ENCODE measurements around the gene WDR12. TPM values are rescaled to one million over a fixed set of nuclear protein-coding genes. Genes with fewer than 3 reads are reported as not detected.
"Not testable (repeated sequence)": the region's sequence is repeated elsewhere in the genome, so short reads cannot be mapped to it uniquely, and the experiment has no call there.

The WDR12 gene
- polyA plus RNA-seq, 1 donor = 61.1 TPM

DNA sequence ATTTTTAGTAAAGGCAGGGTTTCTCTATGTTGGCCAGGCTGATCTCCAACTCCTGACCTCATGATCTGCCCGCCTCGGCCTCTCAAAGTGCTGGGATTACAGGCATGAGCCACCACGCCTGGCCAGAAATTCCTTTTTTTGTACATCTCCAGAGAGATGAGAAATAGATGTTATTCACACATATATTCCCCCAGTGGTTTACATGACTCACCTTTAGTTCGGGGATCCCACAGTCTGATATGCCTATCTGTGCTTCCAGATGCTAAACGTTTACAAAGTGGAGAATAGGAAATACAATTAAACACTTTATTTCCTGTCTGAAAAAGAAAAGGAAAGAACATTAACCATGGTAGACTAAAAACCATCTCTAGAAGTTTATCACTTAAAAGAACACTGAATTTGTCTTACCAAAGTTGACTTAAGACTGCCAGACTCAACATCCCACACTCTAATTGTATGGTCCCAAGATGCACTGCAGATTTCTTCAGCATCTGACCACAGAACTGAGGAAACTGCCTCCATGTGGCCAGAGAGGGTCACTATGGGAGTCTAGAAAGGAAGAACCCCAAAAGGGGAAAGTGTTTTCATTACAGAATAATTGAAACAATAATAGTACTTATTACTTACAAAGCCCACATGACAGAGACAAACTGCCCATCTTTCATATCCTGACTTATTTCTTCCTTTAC is 27.3 kb downstream of the WDR12 start:
- DNase-seq = no peak

DNA sequence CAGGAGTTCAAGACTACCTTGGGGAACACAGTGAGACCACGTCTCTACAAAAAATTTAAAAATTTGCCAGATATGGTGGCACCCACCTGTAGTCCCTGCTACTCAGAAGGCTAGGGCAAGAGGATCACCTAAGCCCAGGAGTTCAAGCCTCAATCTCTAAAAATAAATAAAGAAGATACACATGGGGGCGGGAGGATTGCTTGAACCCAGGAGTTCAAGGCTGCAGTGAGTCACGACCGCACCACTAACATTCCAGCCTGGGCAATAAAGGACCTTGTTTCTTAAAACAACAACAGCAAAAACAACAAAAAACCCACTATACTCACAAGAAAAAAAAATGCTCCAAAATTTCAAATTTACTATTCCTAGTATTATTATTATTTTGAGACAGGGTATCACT is 29.9 kb downstream of the WDR12 start:
- no peak for DNase-seq

DNA sequence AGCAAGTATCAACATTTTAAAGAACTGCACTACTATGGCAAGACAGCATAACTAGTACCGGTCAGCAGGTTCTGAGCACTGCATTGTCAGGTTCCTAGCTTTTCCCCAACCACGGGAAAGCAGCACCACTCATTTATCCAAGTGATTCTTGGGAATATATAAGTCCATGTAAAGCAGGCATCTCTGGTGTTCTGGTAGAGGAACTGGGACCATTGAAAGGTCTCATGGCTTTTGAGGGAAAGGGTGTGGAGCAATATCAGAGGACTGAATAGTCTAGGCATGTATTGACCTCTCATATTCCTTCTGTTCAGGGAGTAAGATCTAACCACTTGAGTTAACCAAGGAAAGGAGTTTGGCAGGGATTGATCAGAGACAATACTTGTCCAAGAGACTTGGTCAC is 33.8 kb downstream of the WDR12 start:
- DNase-seq = no peak

DNA sequence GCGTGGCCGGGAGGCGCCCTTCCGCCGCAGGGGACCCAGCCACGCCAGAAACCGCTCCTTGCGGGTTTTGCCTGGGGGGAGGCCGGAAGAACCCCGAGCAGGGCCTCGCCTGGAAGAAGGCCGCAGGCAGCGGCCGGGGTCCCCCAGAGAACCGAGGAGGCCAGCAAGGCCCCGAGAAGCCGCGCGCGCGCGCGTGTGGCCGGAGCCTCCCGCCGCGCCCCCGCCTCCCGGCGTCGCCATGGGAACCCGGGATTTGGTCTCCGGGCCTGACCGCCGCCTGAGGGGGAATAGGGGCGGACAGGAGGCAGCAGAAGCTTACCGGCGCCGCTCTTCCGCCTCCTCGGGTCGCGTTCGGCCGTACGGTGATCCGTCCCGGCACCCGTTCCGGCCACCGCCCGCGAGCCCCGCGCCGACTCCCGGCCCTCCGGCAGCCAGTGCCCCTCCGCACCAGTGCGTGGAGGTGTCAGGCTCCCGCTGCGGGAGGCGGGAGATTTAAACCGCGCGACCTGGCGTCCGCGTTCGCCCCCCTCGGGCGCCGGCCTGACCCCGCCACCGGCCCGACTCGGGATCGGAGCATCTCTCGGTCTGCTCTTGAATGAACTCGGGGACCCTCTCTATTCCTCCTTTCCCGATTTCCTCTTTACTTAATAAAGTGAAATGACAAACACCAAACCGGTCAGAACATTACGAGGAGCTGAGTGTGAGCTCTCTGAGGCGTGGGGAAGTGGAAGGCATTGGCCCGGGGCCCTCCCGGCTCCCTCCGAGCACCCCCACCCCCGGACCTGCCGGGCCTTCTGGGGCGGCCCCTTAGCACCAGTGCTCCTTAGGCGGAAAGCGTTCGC is 40.0 kb downstream of the WDR12 start, which contains the start of gene ICA1L:
ICA1L (minus strand) TSS at position 467 of the 842 bp plus-strand sequence. CDS start 42,757 bp downstream, outside the sequence.
- DNase-seq = peak; percentile 87

DNA sequence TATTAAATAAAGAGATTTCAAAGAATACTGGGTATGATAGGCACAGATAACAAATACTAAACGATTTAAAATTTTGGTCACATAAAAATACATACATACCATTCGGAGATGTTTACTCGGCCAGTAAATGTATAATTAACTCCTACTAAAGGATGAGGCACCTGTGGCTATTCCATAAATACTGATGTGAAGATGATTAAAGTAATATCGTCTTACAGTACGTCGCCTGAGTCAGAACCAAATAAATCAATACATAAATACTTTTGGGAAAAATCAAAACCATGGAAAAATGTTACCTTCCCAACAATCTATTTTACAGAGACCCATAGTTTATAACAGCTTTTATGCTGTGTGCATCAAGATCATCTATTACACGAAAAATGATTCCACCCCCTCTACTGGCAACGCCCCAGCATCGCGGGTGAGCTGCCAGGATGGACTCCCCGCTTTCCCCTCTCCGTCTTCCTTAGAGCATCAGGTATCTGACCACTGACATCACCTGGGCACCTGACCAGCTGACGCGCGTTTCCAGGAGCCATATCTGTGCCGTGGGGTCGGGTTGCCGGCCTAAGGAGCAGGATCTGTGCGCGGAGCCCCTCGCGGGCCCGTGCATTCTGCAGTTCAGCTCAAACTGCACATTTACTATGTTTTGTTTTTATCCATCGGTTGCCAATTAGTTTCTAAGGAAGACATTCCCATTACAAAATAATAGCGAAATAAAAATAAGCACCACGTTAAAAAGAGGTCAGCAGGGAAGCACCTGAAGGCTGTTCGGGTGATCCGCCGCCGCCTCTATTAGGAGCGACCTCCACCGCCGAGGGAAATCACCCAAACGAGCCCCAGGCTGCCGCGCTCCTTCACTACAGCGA is 40.8 kb downstream of the WDR12 start:
- DNase-seq = peak; percentile 74

DNA sequence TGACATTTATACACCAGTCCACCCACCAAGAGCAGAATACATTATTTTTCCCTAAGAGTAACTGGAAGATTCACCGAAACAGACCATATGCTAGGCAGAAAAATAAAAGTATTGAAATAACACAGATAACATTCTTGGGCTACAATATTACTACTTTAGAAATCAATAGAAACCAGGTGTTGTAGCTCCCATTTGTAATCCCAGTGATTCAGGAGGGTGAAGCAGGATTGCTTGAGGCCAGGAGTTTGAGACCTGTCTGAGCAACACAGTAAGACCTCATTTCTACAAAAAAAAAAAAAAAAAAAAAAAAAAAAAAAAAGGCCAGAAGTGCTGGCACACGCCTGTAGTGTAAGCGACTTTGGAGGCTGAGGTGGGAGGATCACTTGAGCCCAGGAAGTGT is 49.5 kb downstream of the WDR12 start:
- DNase-seq = no peak

DNA sequence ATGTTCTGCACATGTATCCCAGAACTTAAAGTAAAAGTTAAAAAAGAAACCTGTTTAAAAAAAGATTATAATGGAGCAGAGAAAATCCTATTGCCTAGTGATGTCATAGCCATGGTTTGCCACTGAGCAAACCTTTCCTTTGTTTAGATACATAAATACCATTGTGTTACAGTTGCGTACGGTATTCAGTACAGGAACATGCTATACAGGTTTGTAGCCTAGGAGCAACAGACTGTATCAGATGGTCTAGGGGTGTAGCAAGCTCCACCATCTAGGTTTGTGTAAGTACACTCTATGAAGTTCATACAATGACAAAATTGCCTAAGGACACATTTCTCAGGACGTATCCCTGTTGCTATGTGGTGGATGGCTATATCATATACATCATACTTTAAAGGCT is 52.9 kb downstream of the WDR12 start:
- no peak for DNase-seq

DNA sequence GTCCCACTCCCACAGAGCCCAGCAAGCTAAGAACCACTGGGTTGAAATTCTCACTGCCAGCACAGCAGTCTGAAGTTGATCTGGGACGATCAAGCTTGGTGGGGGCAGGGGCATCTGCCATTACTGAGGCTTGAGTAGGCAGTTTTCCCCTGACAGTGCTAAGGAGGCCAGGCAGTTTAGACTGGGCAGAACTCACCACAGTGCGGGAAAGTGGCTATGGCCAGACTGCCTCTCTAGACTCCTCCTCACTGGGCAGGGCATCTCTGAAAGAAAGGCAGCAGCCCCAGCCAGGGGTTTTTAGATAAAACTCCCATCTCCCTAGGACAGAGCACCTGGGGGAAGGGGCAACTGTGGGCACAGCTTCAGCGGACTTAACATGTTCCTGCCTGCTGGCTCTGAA is 62.1 kb downstream of the WDR12 start:
- not testable (repeated sequence) for DNase-seq

DNA sequence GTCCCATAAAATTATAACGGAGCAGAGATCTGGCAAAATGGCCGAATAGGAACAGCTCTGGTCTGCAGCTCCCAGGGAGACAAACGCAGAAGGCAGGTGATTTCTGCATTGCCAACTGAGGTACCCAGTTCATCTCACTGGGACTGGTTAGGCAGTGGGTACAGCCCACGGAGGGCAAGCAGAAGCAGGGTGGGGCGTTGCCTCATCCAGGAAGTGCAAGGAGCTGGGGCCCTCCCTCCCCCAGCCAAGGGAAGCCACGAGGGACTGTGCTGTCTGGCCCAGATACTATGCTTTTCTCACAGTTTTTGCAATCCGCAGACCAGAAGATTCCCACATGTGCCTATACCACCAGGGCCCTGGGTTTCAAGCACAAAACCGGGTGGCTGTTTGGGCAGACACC is 62.7 kb downstream of the WDR12 start:
- DNase-seq = no peak

DNA sequence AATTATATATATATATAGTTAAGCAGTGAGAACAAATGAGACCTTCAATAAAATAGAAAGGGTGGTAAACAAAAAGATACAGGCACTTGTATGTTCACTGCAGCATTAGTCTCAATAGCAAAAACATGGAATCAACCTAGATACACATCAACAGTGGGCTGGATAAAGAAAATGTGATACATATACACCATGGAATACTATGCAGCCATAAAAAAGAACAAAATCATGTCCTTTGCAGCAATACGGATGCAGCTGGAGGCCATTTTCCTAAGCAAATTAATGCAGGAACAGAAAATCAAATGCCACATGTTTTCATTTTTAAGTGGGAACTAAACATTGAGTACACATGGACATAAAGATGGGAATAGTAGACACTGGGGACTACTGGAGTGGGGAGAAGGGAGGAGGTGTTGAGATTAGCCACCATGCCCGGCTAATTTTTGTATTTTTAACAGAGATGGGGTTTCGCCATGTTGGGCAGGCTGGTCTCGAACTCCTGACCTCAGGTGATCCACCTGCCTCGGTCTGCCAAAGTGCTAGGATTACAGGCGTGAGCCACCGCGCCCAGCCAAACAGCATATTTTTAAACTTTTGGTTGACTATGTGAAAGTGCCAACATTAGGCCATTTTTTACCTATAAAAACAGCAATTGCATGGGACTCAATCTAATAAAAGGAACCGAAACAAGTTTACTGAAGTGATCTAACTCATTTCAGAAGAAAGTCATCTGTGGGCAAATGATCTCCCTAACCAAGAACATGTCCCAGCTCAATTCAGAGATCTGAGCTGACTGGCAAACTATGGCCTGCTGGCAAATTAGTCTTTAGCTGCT is 63.6 kb downstream of the WDR12 start:
- no peak for DNase-seq

DNA sequence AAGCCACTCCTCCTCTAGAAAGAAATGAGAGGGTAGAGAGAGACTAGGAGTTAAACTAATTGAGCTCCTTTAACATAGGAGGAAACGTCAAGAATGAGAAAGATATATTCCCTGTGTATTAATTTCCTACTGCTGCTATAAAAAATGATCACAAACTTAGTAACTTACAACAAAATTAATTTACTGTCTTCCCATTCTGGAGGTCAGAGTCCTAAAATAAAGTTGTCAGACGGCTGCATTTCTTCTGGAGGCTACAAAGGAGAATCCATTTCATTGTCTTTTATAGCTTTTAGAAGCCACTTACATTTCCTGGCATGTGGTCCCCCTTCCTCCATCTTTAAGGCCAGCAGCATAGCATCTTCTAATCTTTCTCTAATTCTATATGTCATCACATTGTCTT is 66.8 kb downstream of the WDR12 start:
- no peak for DNase-seq

DNA sequence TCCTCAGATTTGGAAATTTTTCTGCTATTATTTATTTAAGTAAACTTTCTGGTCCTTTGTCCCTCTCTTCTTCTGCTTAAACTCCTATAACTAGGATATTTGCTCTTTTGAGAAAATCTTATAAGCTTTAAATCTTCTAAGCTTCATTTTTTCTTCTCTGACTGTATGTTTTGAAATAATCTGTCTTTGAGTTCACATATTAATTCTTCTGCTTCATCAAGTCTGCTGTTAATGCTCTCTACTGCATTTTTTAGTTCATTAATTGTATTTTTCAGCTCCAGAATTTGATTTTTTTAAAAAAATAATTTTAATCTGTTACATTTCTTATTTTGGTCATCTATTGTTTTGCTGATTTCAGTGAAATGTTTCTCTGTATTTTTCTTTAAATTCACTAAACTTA is 68.8 kb downstream of the WDR12 start:
- DNase-seq = no peak

DNA sequence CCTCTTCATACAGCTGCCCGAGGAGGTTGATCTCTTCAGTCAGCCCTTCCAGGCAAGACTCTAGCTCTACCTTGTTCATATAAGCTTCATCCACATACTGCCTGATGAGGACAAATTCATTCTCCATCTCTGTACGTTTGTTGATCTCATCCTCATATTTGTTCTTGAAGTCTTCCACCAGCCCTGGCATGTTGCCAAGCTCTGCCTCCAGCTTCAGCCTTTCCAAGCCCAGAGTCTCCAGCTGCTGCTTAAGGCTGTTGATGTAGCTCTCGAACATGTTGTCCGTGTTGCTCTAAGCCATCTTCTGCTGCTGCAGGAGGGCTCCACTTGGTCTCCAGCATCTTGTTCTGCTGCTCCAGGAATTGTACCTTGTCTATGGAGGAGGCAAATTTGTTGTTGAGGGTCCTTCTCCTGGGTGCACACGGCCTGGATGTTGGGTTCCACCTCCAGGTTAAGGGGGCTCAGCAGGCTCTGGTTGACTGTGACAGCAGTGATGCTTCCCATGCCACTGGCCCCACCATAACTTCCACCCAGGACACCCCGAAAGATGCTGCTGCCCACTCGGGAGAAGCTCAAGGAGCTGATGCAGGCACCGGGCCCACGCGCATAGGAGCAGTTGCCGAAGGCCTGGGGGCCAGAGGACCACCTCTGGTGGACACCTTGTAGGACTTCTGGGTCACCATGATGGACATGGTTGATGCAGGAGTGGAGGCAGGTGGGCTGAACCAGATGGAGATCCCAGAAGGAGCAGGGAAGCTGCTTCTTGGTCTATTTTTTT is 70.2 kb downstream of the WDR12 start:
- no peak for DNase-seq

DNA sequence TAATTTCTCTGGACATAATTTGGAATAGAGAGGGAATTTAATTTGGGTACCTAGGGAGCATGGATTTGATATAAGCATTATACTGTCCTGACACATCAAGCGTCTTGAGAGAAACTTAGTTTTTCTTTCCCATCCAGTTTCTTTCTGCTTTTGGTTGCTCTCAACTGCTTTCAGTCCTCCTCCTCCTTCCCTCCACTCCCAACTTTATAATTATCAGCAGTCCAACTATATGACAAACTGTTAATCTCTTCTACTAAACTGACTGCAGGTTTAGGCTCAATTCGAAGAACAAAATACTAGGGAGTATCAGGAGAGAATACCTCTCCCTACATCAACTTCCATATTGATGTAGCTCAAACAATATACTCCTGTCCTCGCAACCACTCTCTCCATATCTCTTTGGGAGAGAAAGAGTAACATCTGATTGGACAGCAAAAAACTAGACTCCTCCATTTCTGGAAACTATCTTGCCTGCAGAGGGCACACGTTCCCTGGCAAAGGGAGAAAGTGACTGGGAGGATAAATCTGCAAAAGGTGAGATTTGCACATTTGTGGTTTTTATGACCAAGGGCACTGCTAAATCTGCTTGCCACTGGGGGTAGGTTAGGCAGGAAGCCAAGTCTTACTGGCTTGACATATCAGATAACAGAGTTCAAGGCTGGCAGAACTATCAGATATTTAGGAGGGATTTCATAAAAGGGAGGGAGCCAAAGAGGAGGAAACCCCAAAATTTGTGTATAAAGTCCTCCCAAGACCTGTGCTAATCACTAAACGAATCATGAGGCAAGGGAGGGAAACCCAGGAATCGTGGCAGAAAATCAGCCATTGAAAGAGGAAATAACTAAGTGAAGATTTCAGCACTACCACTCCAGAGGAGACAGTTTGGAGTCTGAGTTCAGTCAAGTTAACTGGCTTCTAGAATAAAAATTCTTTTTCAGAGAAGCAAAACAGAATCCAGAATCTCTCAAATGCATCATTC is 79.9 kb downstream of the WDR12 start:
- peak; percentile 29 for DNase-seq

DNA sequence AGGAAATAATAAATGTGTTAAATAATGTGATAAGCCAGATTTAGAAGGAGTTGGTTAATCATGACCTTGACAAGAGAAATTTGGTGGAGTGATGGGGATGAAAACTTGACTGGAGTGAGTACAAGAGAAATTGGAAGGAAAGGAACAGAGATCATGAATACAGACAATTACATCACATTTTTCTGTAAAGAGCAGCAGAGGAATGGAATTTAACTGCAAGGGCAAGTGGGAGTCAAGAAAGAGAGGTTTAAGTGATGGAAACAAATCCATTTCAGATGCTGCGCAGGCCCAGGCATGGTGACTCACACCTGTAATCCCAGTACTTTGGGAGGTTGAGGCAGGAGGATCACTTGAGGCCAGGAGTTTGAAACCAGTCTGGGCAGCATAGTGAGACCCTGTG is 86.6 kb downstream of the WDR12 start:
- no peak for DNase-seq

Other genes starting within 250 kb of the WDR12 start
- 10.9 TPM for gene ICA1L, start 39.9 kb downstream of the WDR12 start, polyA plus RNA-seq (ENCODE audit: insufficient read length)
- 8.1 TPM for gene CARF, start 602 bp upstream of the WDR12 start, polyA plus RNA-seq (ENCODE audit: insufficient read length)
- gene NBEAL1, start 103.2 kb upstream of the WDR12 start, polyA plus RNA-seq (ENCODE audit: insufficient read length) = 5.1 TPM